ENCODE results near the gene GATD1.

DNA sequence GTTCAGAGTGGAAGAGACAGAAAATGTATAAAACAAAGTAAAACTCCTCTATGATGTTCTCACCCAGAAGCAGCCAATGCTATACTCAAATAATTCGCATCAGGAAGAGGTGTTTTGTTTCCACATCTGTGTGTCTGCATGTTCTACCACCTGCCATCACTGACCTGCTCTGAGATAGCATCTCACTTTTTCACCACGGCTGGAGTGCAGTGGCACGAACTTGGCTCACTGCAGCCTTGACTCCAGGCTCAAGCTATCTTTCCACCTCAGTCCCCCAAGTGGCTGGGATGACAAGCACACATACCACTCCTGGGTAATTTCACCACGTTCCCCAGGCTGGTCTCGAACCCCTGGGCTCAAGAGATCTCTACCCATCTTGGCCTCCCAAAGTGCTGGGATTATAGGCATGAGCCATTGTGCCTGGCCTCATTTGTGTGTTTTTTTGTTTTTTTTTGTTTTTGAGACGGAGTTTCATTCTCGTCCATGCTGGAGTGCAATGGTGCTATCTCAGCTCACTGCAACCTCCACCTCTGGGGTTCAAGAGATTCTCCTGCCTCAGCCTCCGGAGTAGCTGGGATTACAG lies 15.7 kb downstream of the GATD1 start:
- TF ChIP-seq POLR2AphosphoS5 (IDR thresholded peaks at IDR 0.05; ENCODE audit: borderline replicate concordance, low read depth, low read length) (no peak), EZH2 (IDR thresholded peaks at IDR 0.05) (no peak), FOXP2 (optimal IDR thresholded peaks at IDR 0.05; ENCODE audit: control extremely low read depth, extremely low read length, insufficient read depth) (no peak)
